ENCODE data around the gene TLR1. TPM values are rescaled to one million over a fixed set of nuclear protein-coding genes. Genes with fewer than 3 reads are reported as not detected.
A peak's percentile ranks its signal among the peaks of the same experiment; 100 is the strongest.
"Not testable (repeated sequence)": the region's sequence is repeated elsewhere in the genome, so short reads cannot be mapped to it uniquely, and the experiment has no call there.

Gene TLR1
- total and polyA plus RNA-seq, 2 donors (not counting 1 experiment from before 2014, with no cell fraction given), result 23.4 to 50.8 TPM

DNA sequence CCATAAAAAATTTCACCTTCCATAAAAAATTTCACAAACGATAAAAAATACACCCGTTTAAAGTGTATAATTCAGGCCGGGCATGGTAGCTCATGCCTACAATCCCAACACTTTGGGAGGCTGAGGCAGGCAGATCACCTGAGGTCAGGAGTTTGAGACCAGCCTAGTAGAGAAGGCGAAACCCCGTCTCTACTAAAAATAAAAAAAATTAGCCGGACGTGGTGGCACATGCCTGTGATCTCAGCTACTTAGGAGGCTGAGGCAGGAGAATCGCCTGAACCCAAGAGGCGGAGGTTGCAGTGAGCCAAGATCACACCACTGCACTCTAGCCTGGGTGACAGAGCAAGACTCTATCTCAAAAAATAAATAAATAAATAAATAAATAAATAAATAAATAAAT lies 1.7 kb upstream of the TLR1 start:
- Histone ChIP-seq H3K9me3 (ENCODE audit: control extremely low read depth in 1 of 3, control insufficient read depth in 2 of 3, insufficient read depth in 1 of 3, low read length in 2 of 3) (peaks cover 0 to 21% (median 18%) of the 10 kb centered on the region in 3 donors), H3K4me3 (ENCODE audit: control extremely low read depth in 1 of 5, extremely low read depth in 1 of 5, insufficient read depth in 1 of 5, low read depth in 2 of 5, low read length in 4 of 5) (peak overlapping the region in 2 of 5 experiments; percentile 37 to 85), H3K79me2 (ENCODE audit: control insufficient read depth, insufficient read depth, low read length) (peaks cover 48% of the 10 kb centered on the region), H3K4me1 (ENCODE audit: control insufficient read depth in 2 of 2, insufficient read depth in 2 of 2, low read length in 2 of 2) (peaks cover 32 to 42% of the 10 kb centered on the region in 2 donors), H3K4me2 (replicated peaks; ENCODE audit: low read depth, low read length, poor library complexity, severe bottlenecking) (peak overlapping the region; percentile 74), H3K36me3 (replicated peaks in 1 of 2; ENCODE audit: control extremely low read depth in 1 of 2, control insufficient read depth in 1 of 2, extremely low read depth in 1 of 2, insufficient read depth in 2 of 2, low read length in 1 of 2) (peaks cover 3 to 21% of the 10 kb centered on the region in 2 experiments), H3K27ac (ENCODE audit: low read length in 2 of 2) (peak overlapping the region; percentile 72 to 97), H3K9ac (ENCODE audit: low read length) (peak overlapping the region; percentile 83)
- intact Hi-C loops (cut with micrococcal nuclease), result loop anchor here (5.0 to 10.0 kb wide), 2 partner anchors 144 to 559 kb away; partner anchors contain the start of genes KLF3 and RFC1
- not testable (repeated sequence) for H4K20me1 ChIP-seq (ENCODE audit: control insufficient read depth, insufficient read depth, low read length, poor library complexity, severe bottlenecking); H2AFZ ChIP-seq (ENCODE audit: insufficient read depth, low read depth, low read length, poor library complexity, severe bottlenecking); H3K27me3 ChIP-seq (replicated peaks in 1 of 4; ENCODE audit: control extremely low read depth in 1 of 4, control insufficient read depth in 3 of 4, insufficient read depth in 4 of 4, low read length in 3 of 4); H3K9me3 Mint-ChIP-seq (ENCODE audit: insufficient read depth); ATAC-seq (ENCODE audit: low read depth); DNase-seq; H3K27me3 Mint-ChIP-seq
- peak overlapping the region; percentile 95 for H3K27ac Mint-ChIP-seq
- CTCF ChIA-PET, result interaction anchor here (1.5 to 7.7 kb wide), 6 partner anchors 10 to 626 kb away, joined by 3 to 180 read pairs (median 22); partner anchors contain the start of gene TLR6
- POLR2A ChIA-PET, result interaction anchor here (2.8 to 3.9 kb wide), 2 partner anchors 45 to 50 kb away, joined by 12 to 26 read pairs; partner anchors contain the start of gene TLR6
- peak overlapping the region; percentile 80 for H3K4me3 Mint-ChIP-seq
- no CpG with 5 or more reads among the region's 9 CpGs for WGBS (ENCODE audit: insufficient coverage)
- peaks cover 53% of the 10 kb centered on the region for H3K4me1 Mint-ChIP-seq

DNA sequence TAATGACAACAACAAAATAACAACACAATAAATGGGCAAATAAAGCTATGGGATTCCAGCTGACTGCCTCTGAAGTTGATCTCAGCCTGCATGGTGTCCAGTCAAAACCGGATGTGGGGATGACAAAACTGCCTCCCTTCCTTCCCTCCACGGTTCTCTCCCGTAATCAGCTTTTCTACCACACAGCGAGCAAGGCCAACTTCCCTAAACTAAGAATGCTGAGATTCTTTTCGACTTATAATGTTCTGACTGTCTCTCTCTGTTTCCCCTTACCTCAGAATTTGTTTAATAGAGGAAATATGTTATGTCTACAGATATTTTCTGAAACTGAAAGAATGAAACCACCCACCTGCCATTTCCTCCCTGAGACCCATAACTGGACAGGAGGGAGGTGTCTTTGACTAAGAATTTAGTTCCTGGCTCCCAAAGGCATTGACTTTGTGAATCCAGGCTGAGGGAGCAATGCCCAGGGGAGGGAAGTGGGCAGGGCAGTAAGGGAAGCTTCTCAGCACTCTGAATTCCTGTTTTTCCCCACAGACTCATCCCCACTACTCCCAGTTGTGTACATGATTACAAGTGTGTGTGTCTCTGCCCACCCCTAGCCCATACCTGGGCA lies 1.0 kb upstream of the TLR1 start:
- H3K27ac ChIP-seq (ENCODE audit: low read length in 2 of 2), result peak overlapping the region; percentile 72 to 97

More for the DNA sequence above, 1.0 kb upstream of the TLR1 start:
- intact Hi-C loops (cut with micrococcal nuclease), result loop anchor here (1.0 to 10.0 kb wide), 5 partner anchors 11 to 559 kb away; partner anchors contain the start of genes KLF3, RFC1 and TLR6
- ATAC-seq (ENCODE audit: low read depth) (peak; percentile 74), DNase-seq (peak; percentile 87)
- Histone ChIP-seq H3K27me3 (replicated peaks in 1 of 4; ENCODE audit: control extremely low read depth in 1 of 4, control insufficient read depth in 3 of 4, insufficient read depth in 4 of 4, low read length in 3 of 4) (no peaks in the 10 kb centered on the region), H2AFZ (ENCODE audit: insufficient read depth, low read depth, low read length, poor library complexity, severe bottlenecking) (peak overlapping the region; percentile 25), H3K9me3 (ENCODE audit: control extremely low read depth in 1 of 3, control insufficient read depth in 2 of 3, insufficient read depth in 1 of 3, low read length in 2 of 3) (peaks cover 0 to 24% (median 23%) of the 10 kb centered on the region in 3 donors), H4K20me1 (ENCODE audit: control insufficient read depth, insufficient read depth, low read length, poor library complexity, severe bottlenecking) (no peaks in the 10 kb centered on the region), H3K79me2 (ENCODE audit: control insufficient read depth, insufficient read depth, low read length) (peaks cover 48% of the 10 kb centered on the region), H3K4me1 (ENCODE audit: control insufficient read depth in 2 of 2, insufficient read depth in 2 of 2, low read length in 2 of 2) (peaks cover 32 to 45% of the 10 kb centered on the region in 2 donors), H3K4me2 (replicated peaks; ENCODE audit: low read depth, low read length, poor library complexity, severe bottlenecking) (peak overlapping the region; percentile 74), H3K9ac (ENCODE audit: low read length) (peak overlapping the region; percentile 83), H3K4me3 (ENCODE audit: control extremely low read depth in 1 of 5, extremely low read depth in 1 of 5, insufficient read depth in 1 of 5, low read depth in 2 of 5, low read length in 4 of 5) (peak overlapping the region; percentile 57 to 97 (median 70)), H3K36me3 (replicated peaks in 1 of 2; ENCODE audit: control extremely low read depth in 1 of 2, control insufficient read depth in 1 of 2, extremely low read depth in 1 of 2, insufficient read depth in 2 of 2, low read length in 1 of 2) (peaks cover 5 to 26% of the 10 kb centered on the region in 2 experiments)
- peak overlapping the region; percentile 95 for H3K27ac Mint-ChIP-seq
- WGBS (ENCODE audit: insufficient coverage), result 0% methylated on average over 2 of the region's 5 CpGs
- H3K4me1 Mint-ChIP-seq, result peaks cover 56% of the 10 kb centered on the region
- POLR2A ChIA-PET, result interaction anchor here (0.7 to 3.9 kb wide), 7 partner anchors 10 to 50 kb away, joined by 3 to 26 read pairs (median 6); partner anchors contain the start of genes TLR10 and TLR6
- no peak for TF ChIP-seq EZH2 (IDR thresholded peaks at IDR 0.05; ENCODE audit: borderline replicate concordance, insufficient read depth, low read depth, low read length, poor library complexity, severe bottlenecking)
- TF ChIP-seq, protein P1, sequence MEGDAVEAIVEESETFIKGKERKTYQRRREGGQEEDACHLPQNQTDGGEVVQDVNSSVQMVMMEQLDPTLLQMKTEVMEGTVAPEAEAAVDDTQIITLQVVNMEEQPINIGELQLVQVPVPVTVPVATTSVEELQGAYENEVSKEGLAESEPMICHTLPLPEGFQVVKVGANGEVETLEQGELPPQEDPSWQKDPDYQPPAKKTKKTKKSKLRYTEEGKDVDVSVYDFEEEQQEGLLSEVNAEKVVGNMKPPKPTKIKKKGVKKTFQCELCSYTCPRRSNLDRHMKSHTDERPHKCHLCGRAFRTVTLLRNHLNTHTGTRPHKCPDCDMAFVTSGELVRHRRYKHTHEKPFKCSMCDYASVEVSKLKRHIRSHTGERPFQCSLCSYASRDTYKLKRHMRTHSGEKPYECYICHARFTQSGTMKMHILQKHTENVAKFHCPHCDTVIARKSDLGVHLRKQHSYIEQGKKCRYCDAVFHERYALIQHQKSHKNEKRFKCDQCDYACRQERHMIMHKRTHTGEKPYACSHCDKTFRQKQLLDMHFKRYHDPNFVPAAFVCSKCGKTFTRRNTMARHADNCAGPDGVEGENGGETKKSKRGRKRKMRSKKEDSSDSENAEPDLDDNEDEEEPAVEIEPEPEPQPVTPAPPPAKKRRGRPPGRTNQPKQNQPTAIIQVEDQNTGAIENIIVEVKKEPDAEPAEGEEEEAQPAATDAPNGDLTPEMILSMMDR (IDR thresholded peaks at IDR 0.05), result no peak
- H3K27me3 Mint-ChIP-seq, result no peaks in the 10 kb centered on the region
- peak overlapping the region; percentile 80 for H3K4me3 Mint-ChIP-seq
- CTCF ChIA-PET, result interaction anchor here (1.0 to 7.7 kb wide), 19 partner anchors 8 to 626 kb away, joined by 3 to 180 read pairs (median 6); partner anchors contain the start of genes FAM114A1, RFC1, TLR10 and TLR6
- peaks cover 1% of the 10 kb centered on the region for H3K9me3 Mint-ChIP-seq (ENCODE audit: insufficient read depth)

All from B cell (primary cell).